HCT116 (cell line): Measurements from ENCODE around the gene LNPK. TPM values are rescaled to one million over a fixed set of nuclear protein-coding genes. Genes with fewer than 3 reads are reported as not detected.

Experiments used
- ATAC-seq: fragments of 200-7000 bp; cut with Tn5 transposase; 2 replicates; pipeline ENCODE4 v1.9.1; 2020; ENCODE audit warnings: mild to moderate bottlenecking, moderate library complexity
- BruUV-seq: library from RNA; stranded (reverse); fragments of 400-500 nt; replicated peaks from 2 replicates; lab custom pipeline; 2021; lab: Mats Ljungman, UMichigan
- CTCF ChIA-PET: fragments of 300-600 bp; sonication (Branson Sonifier 250); formaldehyde crosslinking; loops from one replicate; lab custom pipeline; 2021; ENCODE audit warnings: antibody characterized with exemption; lab: Charles Lee
- POLR2A ChIA-PET: fragments of 300-600, 350-600 bp; sonication (Branson Sonifier 250); formaldehyde crosslinking; loops from one replicate; lab custom pipeline; 2021; ENCODE audit warnings: antibody characterized with exemption; lab: Charles Lee
- RAD21 ChIA-PET, 2 experiments: fragments of 300-600 bp; sonication (Branson Sonifier 250); formaldehyde crosslinking; loops; one replicate each; lab custom pipeline; 2023; ENCODE audit warnings: low total read pairs in 2 of 2; ENCODE audit not compliant: uncharacterized antibody in 2 of 2, unreplicated experiment in 2 of 2, low non-redundant PET in 1 of 2; lab: Charles Lee
- DNase-seq: peaks from one replicate; pipeline ENCODE4 v3.0.0-alpha.2; 2010; ENCODE audit warnings: low read depth, low spot score
- H2AFZ ChIP-seq: fragments of 200-600 bp; shearing (Covaris generic), sonication (generic); 2 replicates; pipeline ENCODE4 v1.6.1; 2017; ENCODE audit warnings: low read depth, mixed run types, mixed read lengths, antibody characterized with exemption, low read length; ENCODE audit not compliant: poor library complexity, severe bottlenecking
- H3K27ac ChIP-seq: 2 replicates; pipeline ENCODE4 v1.5.1; 2012; ENCODE audit warnings: low read depth, low read length
- H3K27me3 ChIP-seq: fragments of 200-600 bp; sonication (generic); 2 replicates; pipeline ENCODE4 v1.6.1; 2016; ENCODE audit warnings: mixed run types, low read length, mixed read lengths; ENCODE audit not compliant: insufficient read depth
- H3K36me3 ChIP-seq, 2 experiments: fragments of 200-500 bp in 1 of 2; fragments of 200-600 bp in 1 of 2; sonication (Bioruptor generic) in 1 of 2; sonication (generic) in 1 of 2; 2 replicates each; pipeline versions ENCODE4 v1.5.1 to v1.6.1; 2014 to 2016; ENCODE audit warnings: low read length in 2 of 2, inconsistent platforms in 1 of 2, mixed read lengths in 1 of 2, mixed run types in 1 of 2; ENCODE audit not compliant: insufficient read depth in 2 of 2, control insufficient read depth in 1 of 2
- H3K4me1 ChIP-seq, 2 experiments: fragments of 200-600 bp in 1 of 2; sonication (generic) in 1 of 2; 2 replicates each; pipeline versions ENCODE4 v1.5.1 to v1.6.1; 2012 to 2017; ENCODE audit warnings: low read length in 2 of 2, inconsistent platforms in 1 of 2, mild to moderate bottlenecking in 1 of 2, mixed read lengths in 1 of 2, mixed run types in 1 of 2, moderate library complexity in 1 of 2; ENCODE audit not compliant: insufficient read depth in 2 of 2, control insufficient read depth in 1 of 2
- H3K4me2 ChIP-seq: fragments of 200-600 bp; sonication (generic); 2 replicates; pipeline ENCODE4 v1.6.1; 2017; ENCODE audit warnings: mixed run types, low read length, mixed read lengths
- H3K4me3 ChIP-seq, 2 experiments: fragments of 200-600 bp in 1 of 2; sonication (generic) in 1 of 2; replicated peaks in 1 of 2; 2 replicates each; pipeline ENCODE4 v1.5.1; 2011 to 2016; ENCODE audit warnings: low read length in 2 of 2, control low read depth in 1 of 2, low read depth in 1 of 2, mild to moderate bottlenecking in 1 of 2, mixed read lengths in 1 of 2, mixed run types in 1 of 2
- H3K79me2 ChIP-seq: fragments of 200-600 bp; sonication (generic); 2 replicates; pipeline ENCODE4 v1.6.1; 2017; ENCODE audit warnings: mild to moderate bottlenecking, mixed run types, low read length, moderate library complexity, mixed read lengths; ENCODE audit not compliant: insufficient read depth
- H3K9ac ChIP-seq: fragments of 200-600 bp; sonication (generic); 2 replicates; pipeline ENCODE4 v1.6.1; 2016; ENCODE audit warnings: low read length, mixed read lengths
- H3K9me2 ChIP-seq: fragments of 200-600 bp; sonication (generic), shearing (Covaris generic); 2 replicates; pipeline ENCODE4 v1.6.1; 2017; ENCODE audit warnings: mixed run types, mild to moderate bottlenecking, moderate library complexity; ENCODE audit not compliant: insufficient read depth
- H3K9me3 ChIP-seq, 2 experiments: fragments of 200-500 bp in 1 of 2; fragments of 200-600 bp in 1 of 2; sonication (Bioruptor generic) in 1 of 2; sonication (generic) in 1 of 2; 2 replicates each; pipeline ENCODE4 v1.6.1; 2014 to 2017; ENCODE audit warnings: low read length in 2 of 2, mixed read lengths in 2 of 2, inconsistent platforms in 1 of 2, low read depth in 1 of 2, mild to moderate bottlenecking in 1 of 2, mixed run types in 1 of 2, moderate library complexity in 1 of 2; ENCODE audit not compliant: control insufficient read depth in 1 of 2, insufficient read depth in 1 of 2
- H4K20me1 ChIP-seq: fragments of 200-600 bp; sonication (generic), shearing (Covaris generic); 2 replicates; pipeline ENCODE4 v1.6.1; 2017; ENCODE audit warnings: mixed run types, mild to moderate bottlenecking, moderate library complexity; ENCODE audit not compliant: insufficient read depth
- ELF1 ChIP-seq: IDR thresholded peaks from 2 replicates; pipeline ENCODE4 v1.6.1; 2012; ENCODE audit warnings: low read depth, borderline replicate concordance
- EZH2 ChIP-seq: fragments of 200-600 bp; sonication (generic); IDR thresholded peaks from 2 replicates; pipeline ENCODE4 v1.6.1; 2017; ENCODE audit warnings: antibody characterized with exemption, mixed run types
- JUND ChIP-seq: IDR thresholded peaks from 2 replicates; pipeline ENCODE4 v1.6.1; 2012
- ZNF274 ChIP-seq: fragments of 200-500 bp; sonication (Bioruptor generic); IDR thresholded peaks from 2 replicates; pipeline ENCODE4 v1.6.1; 2014; ENCODE audit warnings: mild to moderate bottlenecking, low read depth, low read length, inconsistent platforms
- intact Hi-C: fragments of 100-400 bp; cut with micrococcal nuclease; formaldehyde crosslinking; loops from 2 replicates; pipeline ENCODE4 v1.10.0; 2022
- total RNA-seq: library from RNA; stranded (reverse); gene quantifications from one replicate; pipeline ENCODE4 v1.2.1, GENCODE V29; 2021; ENCODE audit not compliant: unreplicated experiment

LNPK gene
- total RNA-seq, 1 experiment from 2014 or later = 22.3 TPM

GRCh38 chr2:175874291-175874690, 127.8 kb downstream of the LNPK start:
- DNase-seq = no peak
- Histone ChIP-seq H4K20me1 (no peaks in the 10 kb centered on the region), H3K9me3 (no peaks in the 10 kb centered on the region), H3K4me3 (no peak overlapping the region), H3K9ac (no peak overlapping the region), H3K4me1 (no peaks in the 10 kb centered on the region), H3K9me2 (no peaks in the 10 kb centered on the region), H3K79me2 (no peaks in the 10 kb centered on the region), H3K36me3 (no peaks in the 10 kb centered on the region)
- ChIA-PET POLR2A (no interaction called here), CTCF (no interaction called here)
- ATAC-seq = no peak
- BruUV-seq = no TSS peak
- TF ChIP-seq JUND (no peak), EZH2 (no peak), ZNF274 (no peak), ELF1 (no peak)
- TF ChIP-seq, all 23 proteins: peak for 0
- H3K4me2 ChIP-seq = no peak overlapping the region
- intact Hi-C loops = no loop called here
- RAD21 ChIA-PET = no interaction called here
- no peak overlapping the region for H2AFZ ChIP-seq
- no peaks in the 10 kb centered on the region for H3K27me3 ChIP-seq
- H3K27ac ChIP-seq = no peak overlapping the region

Other genes starting within 250 kb of the LNPK start
- gene EVX2, start 81.7 kb upstream of the LNPK start, total RNA-seq = not detected
- not detected for gene HOXD13, start 90.5 kb upstream of the LNPK start, total RNA-seq
- 0.27 TPM for gene HOXD12, start 97.5 kb upstream of the LNPK start, total RNA-seq
- not detected for gene HOXD11, start 105.0 kb upstream of the LNPK start, total RNA-seq
- not detected for gene HOXD10, start 114.5 kb upstream of the LNPK start, total RNA-seq
- gene HOXD9, start 120.5 kb upstream of the LNPK start, total RNA-seq = not detected
- 6.0 TPM for gene HOXD8, start 127.4 kb upstream of the LNPK start, total RNA-seq
- 0.61 TPM for gene HOXD4, start 149.3 kb upstream of the LNPK start, total RNA-seq
- 1.4 TPM for gene HOXD3, start 155.0 kb upstream of the LNPK start, total RNA-seq
- gene HOXD1, start 186.4 kb upstream of the LNPK start, total RNA-seq = not detected